Tibial artery (tissue), 4 donors: ENCODE data around the gene TPM1.
A peak's percentile ranks its signal among the peaks of the same experiment; 100 is the strongest.

Source experiments
- DNase-seq, 2 donors: peaks; one replicate each; pipeline ENCODE4 v3.0.0-alpha.2; 2019
- H3K27ac ChIP-seq, 2 donors: fragments of 200-600 bp; sonication (generic) in 1 of 2; 1 replicate in 1 of 2; 2 replicates in 1 of 2; pipeline ENCODE4 v1.5.1; 2018 to 2019; ENCODE audit warnings: mild to moderate bottlenecking in 1 of 2
- H3K27me3 ChIP-seq, 2 donors: fragments of 200-600 bp; sonication (generic) in 1 of 2; one replicate each; pipeline versions ENCODE4 v1.5.1 to v1.6.0; 2016 to 2019
- H3K36me3 ChIP-seq, 3 donors: fragments of 200-600 bp; sonication (generic) in 2 of 3; one replicate each; pipeline ENCODE4 v1.5.1; 2016 to 2019; ENCODE audit warnings: mild to moderate bottlenecking in 2 of 3
- H3K4me1 ChIP-seq, 4 donors: fragments of 200-600 bp; sonication (generic) in 2 of 4; 1 replicate in 3 of 4; 2 replicates in 1 of 4; pipeline ENCODE4 v1.5.1; 2016 to 2019
- H3K4me3 ChIP-seq, 2 donors: fragments of 200-600 bp; sonication (generic) in 1 of 2; 1 replicate in 1 of 2; 2 replicates in 1 of 2; pipeline ENCODE4 v1.5.1; 2018 to 2019; ENCODE audit warnings: mild to moderate bottlenecking in 2 of 2
- H3K9me3 ChIP-seq, 3 donors: fragments of 200-600 bp; sonication (generic) in 1 of 3; one replicate each; pipeline ENCODE4 v1.5.1; 2016 to 2019
- CTCF ChIP-seq, 2 experiments: fragments of 200-600 bp in 1 of 2; fragments of 450-650 bp in 1 of 2; IDR thresholded peaks; one replicate each; pipeline ENCODE4 v1.5.1; 2017 to 2019; ENCODE audit warnings: antibody characterized with exemption in 2 of 2, mild to moderate bottlenecking in 1 of 2, moderate library complexity in 1 of 2
- intact Hi-C: fragments of 100-400 bp; cut with DNase I; formaldehyde crosslinking; loops from one replicate; pipeline ENCODE4 v1.15.0; 2023; ENCODE audit warnings: low total_unique reads

TPM1 gene

GRCh38 chr15:63030101-63030551 is 12.4 kb upstream of the TPM1 start:
- H3K9me3 ChIP-seq, result no peaks in the 10 kb centered on the region
- peak overlapping the region; percentile 41 to 53 for H3K27ac ChIP-seq
- peak; percentile 82 to 84 for DNase-seq
- intact Hi-C loops, result no loop called here
- H3K4me1 ChIP-seq, result peaks cover 0 to 20% (median 4%) of the 10 kb centered on the region in 4 donors
- no peaks in the 10 kb centered on the region for H3K27me3 ChIP-seq
- no peak overlapping the region for H3K4me3 ChIP-seq
- no peak for TF ChIP-seq CTCF (IDR thresholded peaks at IDR 0.05)
- H3K36me3 ChIP-seq, result no peaks in the 10 kb centered on the region

- H3K9me3 ChIP-seq, result no peaks in the 10 kb centered on the region
- intact Hi-C loops, result no loop called here
- peak overlapping the region in 1 of 2 donors; percentile 9 for H3K27ac ChIP-seq
- no peak for TF ChIP-seq CTCF (IDR thresholded peaks at IDR 0.05)
- H3K4me3 ChIP-seq, result no peak overlapping the region
- DNase-seq, result no peak
- no peaks in the 10 kb centered on the region for H3K36me3 ChIP-seq
- no peaks in the 10 kb centered on the region for H3K27me3 ChIP-seq
- peaks cover 0 to 23% (median 4%) of the 10 kb centered on the region in 4 donors for H3K4me1 ChIP-seq
Measured at GRCh38 chr15:63034578-63034977, 8.0 kb upstream of the TPM1 start.

GRCh38 chr15:63035253-63035652 is 7.3 kb upstream of the TPM1 start:
- Histone ChIP-seq H3K4me3 (no peak overlapping the region), H3K4me1 (peaks cover 0 to 18% (median 2%) of the 10 kb centered on the region in 4 donors), H3K27ac (peak overlapping the region in 1 of 2 donors; percentile 9), H3K36me3 (no peaks in the 10 kb centered on the region), H3K9me3 (no peaks in the 10 kb centered on the region), H3K27me3 (no peaks in the 10 kb centered on the region)
- intact Hi-C loops, result no loop called here
- no peak for TF ChIP-seq CTCF (IDR thresholded peaks at IDR 0.05)
- DNase-seq, result no peak

- intact Hi-C loops, result no loop called here
- Histone ChIP-seq H3K4me3 (no peak overlapping the region), H3K36me3 (no peaks in the 10 kb centered on the region), H3K9me3 (no peaks in the 10 kb centered on the region), H3K27ac (no peak overlapping the region), H3K27me3 (no peaks in the 10 kb centered on the region), H3K4me1 (peaks cover 0 to 16% (median 2%) of the 10 kb centered on the region in 4 donors)
- TF ChIP-seq CTCF (IDR thresholded peaks at IDR 0.05), result no peak
- DNase-seq, result no peak
Measured at GRCh38 chr15:63035977-63036376, 6.6 kb upstream of the TPM1 start.

GRCh38 chr15:63037976-63038720 is 4.4 kb upstream of the TPM1 start:
- Histone ChIP-seq H3K9me3 (no peaks in the 10 kb centered on the region), H3K4me1 (peaks cover 0 to 19% (median 10%) of the 10 kb centered on the region in 4 donors), H3K36me3 (no peaks in the 10 kb centered on the region), H3K27me3 (no peaks in the 10 kb centered on the region), H3K27ac (peak overlapping the region in 1 of 2 donors; percentile 12), H3K4me3 (no peak overlapping the region)
- no peak for DNase-seq
- intact Hi-C loops, result no loop called here
- no peak for TF ChIP-seq CTCF (IDR thresholded peaks at IDR 0.05)
